Psoas muscle (tissue), 8 donors: ENCODE data around the gene KLB. TPM values are rescaled to one million over a fixed set of nuclear protein-coding genes. Genes with fewer than 3 reads are reported as not detected.

ENCODE experiments used
- ATAC-seq, 4 donors: fragments of 200-7000 bp; cut with Tn5 transposase; one replicate each; pipeline ENCODE4 v1.9.1; 2020; ENCODE audit warnings: moderate library complexity in 3 of 4, mild to moderate bottlenecking in 2 of 4
- DNase-seq, 2 donors: peaks; one replicate each; pipeline ENCODE4 v3.0.0-alpha.2; 2020
- H3K27ac ChIP-seq: fragments of 200-600 bp; one replicate; pipeline ENCODE4 v1.8.0; 2022
- H3K27me3 ChIP-seq, 3 donors: fragments of 200-600 bp in 1 of 3; one replicate each; pipeline versions ENCODE4 v1.6.1 to v1.8.0; 2013 to 2022; ENCODE audit warnings: low read length in 2 of 3, mild to moderate bottlenecking in 2 of 3, moderate library complexity in 1 of 3; ENCODE audit not compliant: insufficient read depth in 3 of 3
- H3K36me3 ChIP-seq, 2 donors: fragments of 200-600 bp in 1 of 2; one replicate each; pipeline versions ENCODE4 v1.6.1 to v1.8.0; 2013 to 2022; ENCODE audit warnings: low read depth in 1 of 2, mild to moderate bottlenecking in 1 of 2, moderate library complexity in 1 of 2; ENCODE audit not compliant: insufficient read depth in 1 of 2
- H3K4me1 ChIP-seq: fragments of 200-600 bp; one replicate; pipeline ENCODE4 v1.8.0; 2022
- H3K4me3 ChIP-seq: fragments of 200-600 bp; one replicate; pipeline ENCODE4 v1.8.0; 2022; ENCODE audit warnings: mild to moderate bottlenecking
- H3K9me3 ChIP-seq: fragments of 200-600 bp; one replicate; pipeline ENCODE4 v1.8.0; 2022
- CTCF ChIP-seq: fragments of 200-600 bp; IDR thresholded peaks from one replicate; pipeline ENCODE4 v1.8.0; 2022; ENCODE audit warnings: antibody characterized with exemption
- WGBS, 3 donors: extraction: QIAGEN DNeasy Blood & Tissue Kit; methylation state at CpG; one replicate each; pipeline versions ENCODE4 v1.1.6 to v1.1.7; 2013; 5-methylcytosine and 5-hydroxymethylcytosine counted together
- intact Hi-C, 2 donors: fragments of 100-400 bp; cut with DNase I; formaldehyde crosslinking; loops; one replicate each; pipeline versions ENCODE4 v1.11.0 to v1.14.2; 2022
- polyA plus RNA-seq, 3 donors: library from polyadenylated mRNA; stranded (reverse); fragments of 200-250 nt; gene quantifications; one replicate each; pipeline ENCODE4 v1.2.3, GENCODE V29; 2013
- total RNA-seq, 4 donors: library from RNA; stranded (reverse); fragmentation: NEBNext Ultra II Directional in 2 of 4; extraction: Animal tissue kit (Norgen Biotek cat#: 25700) in 2 of 4; gene quantifications; one replicate each; pipeline versions ENCODE4 v1.2.1 to v1.2.4, GENCODE V29; 2021 to 2023
- donor health status: healthy with polysubstance abuse.
- donor health status: DM: no; HTN: no; CAD: no; lungs with moderate emphysema.
- donor health status: Bipolar disorder and iron deficiency.
- donor health status: healthy.
- donor health status: DM: yes; HTN: yes; CAD: no.
- donor health status: DM: no; HTN: no; CAD: no.
- donor health status: DM: no; HTN: no; CAD: no.
- donor health status: DM: yes; HTN: yes; CAD: no.

KLB gene
- total and polyA plus RNA-seq, 7 donors = 0.03 to 0.13 (median 0.07) TPM; not detected in 2

- Histone ChIP-seq H3K36me3 (no peaks in the 10 kb centered on the region), H3K27me3 (no peaks in the 10 kb centered on the region), H3K27ac (no peak overlapping the region), H3K4me3 (no peak overlapping the region), H3K4me1 (no peaks in the 10 kb centered on the region), H3K9me3 (no peaks in the 10 kb centered on the region)
- no peak for ATAC-seq
- no peak for DNase-seq
- intact Hi-C loops = no loop called here
- TF ChIP-seq CTCF = no peak
- WGBS, 3 donors = 90 to 95% (median 92%) methylated on average over 1 of the region's 1 CpG
These were observed 20.0 kb downstream of the KLB start for GRCh38 chr4:39426728-39427127.

DNA sequence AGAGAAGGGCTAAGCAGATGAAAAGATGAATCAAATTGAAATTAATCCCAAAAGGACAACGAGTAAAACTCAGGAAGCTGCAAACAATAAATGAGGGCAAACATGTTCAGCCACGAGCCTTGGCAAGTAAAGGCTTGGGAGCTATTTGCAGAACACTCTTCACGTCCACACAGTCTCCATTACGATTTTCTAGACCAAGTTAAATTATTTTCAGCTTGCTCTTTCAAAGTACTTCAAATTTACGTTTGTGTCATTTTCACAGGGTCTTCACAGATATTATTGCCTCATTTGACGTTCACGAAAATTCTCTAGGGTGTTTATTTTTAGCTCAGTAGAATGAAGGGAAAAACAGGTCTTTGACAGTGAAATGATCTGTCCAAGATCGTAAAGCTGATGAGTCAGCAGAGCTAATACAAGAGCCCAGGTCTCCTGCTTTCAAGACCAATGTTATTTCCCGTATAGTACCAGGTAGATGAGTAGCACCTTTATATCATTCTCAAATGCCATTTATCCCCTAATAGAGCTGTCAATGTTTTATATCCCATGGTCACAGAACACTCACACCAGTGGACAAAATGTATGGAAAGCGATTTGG is 20.9 kb downstream of the KLB start:
- DNase-seq (no peak), ATAC-seq (no peak)
- intact Hi-C loops = no loop called here
- Histone ChIP-seq H3K4me3 (no peak overlapping the region), H3K36me3 (no peaks in the 10 kb centered on the region), H3K4me1 (no peaks in the 10 kb centered on the region), H3K27me3 (no peaks in the 10 kb centered on the region), H3K27ac (no peak overlapping the region), H3K9me3 (no peaks in the 10 kb centered on the region)
- TF ChIP-seq CTCF = no peak
- WGBS, 3 donors = 41 to 51% (median 50%) methylated on average over 10 of the region's 10 CpGs

- intact Hi-C loops = no loop called here
- TF ChIP-seq CTCF = no peak
- no peak for ATAC-seq
- H3K4me1 ChIP-seq = no peaks in the 10 kb centered on the region
- H3K27me3 ChIP-seq = no peaks in the 10 kb centered on the region
- no peak overlapping the region for H3K4me3 ChIP-seq
- H3K9me3 ChIP-seq = no peaks in the 10 kb centered on the region
- no peak for DNase-seq
- H3K36me3 ChIP-seq = no peaks in the 10 kb centered on the region
- WGBS, 3 donors = 65 to 72% (median 70%) methylated on average over 4 of the region's 4 CpGs
- H3K27ac ChIP-seq = no peak overlapping the region
These were observed 23.0 kb downstream of the KLB start for GRCh38 chr4:39429476-39430334.

- WGBS, 3 donors = 82 to 86% (median 86%) methylated on average over 11 of the region's 11 CpGs
- TF ChIP-seq CTCF = no peak
- no peak overlapping the region for H3K4me3 ChIP-seq
- H3K27ac ChIP-seq = no peak overlapping the region
- DNase-seq (no peak), ATAC-seq (no peak)
- H3K4me1 ChIP-seq = no peaks in the 10 kb centered on the region
- no peaks in the 10 kb centered on the region for H3K27me3 ChIP-seq
- H3K9me3 ChIP-seq = no peaks in the 10 kb centered on the region
- intact Hi-C loops = no loop called here
- no peaks in the 10 kb centered on the region for H3K36me3 ChIP-seq
These were observed 27.3 kb downstream of the KLB start for GRCh38 chr4:39433878-39434492.
